ACC112 (cell line): Measurements from ENCODE around the gene SLC25A13.
"Not testable (repeated sequence)": the region's sequence is repeated elsewhere in the genome, so short reads cannot be mapped to it uniquely, and the experiment has no call there.

ENCODE experiments used
- H2AFZ ChIP-seq: fragments of 200-600 bp; sonication (generic); one replicate; pipeline ENCODE4 v1.6.0; 2017; ENCODE audit warnings: antibody characterized with exemption, low read length; ENCODE audit not compliant: unreplicated experiment
- H3K27ac ChIP-seq: fragments of 200-600 bp; sonication (generic); 2 replicates; pipeline ENCODE4 v1.5.1; 2014; ENCODE audit warnings: low read depth, mild to moderate bottlenecking, antibody characterized with exemption, low read length, moderate library complexity
- H3K27me3 ChIP-seq: fragments of 200-600 bp; sonication (generic); 2 replicates; pipeline ENCODE4 v1.6.1; 2014; ENCODE audit warnings: mild to moderate bottlenecking, antibody characterized with exemption, low read length, moderate library complexity, mixed read lengths; ENCODE audit not compliant: insufficient read depth
- H3K36me3 ChIP-seq: fragments of 200-600 bp; sonication (generic); 2 replicates; pipeline ENCODE4 v1.6.1; 2016; ENCODE audit warnings: mild to moderate bottlenecking, antibody characterized with exemption, low read length, moderate library complexity, mixed read lengths; ENCODE audit not compliant: insufficient read depth
- H3K4me1 ChIP-seq: fragments of 200-600 bp; sonication (generic); one replicate; pipeline ENCODE4 v1.6.1; 2016; ENCODE audit warnings: low read length, mixed read lengths; ENCODE audit not compliant: insufficient read depth, unreplicated experiment, control insufficient read depth
- H3K4me3 ChIP-seq: fragments of 200-600 bp; sonication (generic); 2 replicates; pipeline ENCODE4 v1.5.1; 2014; ENCODE audit warnings: mild to moderate bottlenecking, low read depth, low read length
- H3K79me2 ChIP-seq: fragments of 200-600 bp; sonication (generic); one replicate; pipeline ENCODE4 v1.6.0; 2016; ENCODE audit warnings: low read length; ENCODE audit not compliant: control insufficient read depth, unreplicated experiment, insufficient read depth

SLC25A13 gene

GRCh38 chr7:96326752-96327151 is 4.9 kb upstream of the SLC25A13 start:
- not testable (repeated sequence) for H3K27ac ChIP-seq

GRCh38 chr7:96322847-96323461 is 1.1 kb upstream of the SLC25A13 start:
- H3K4me1 ChIP-seq, result peaks cover 7% of the 10 kb centered on the region
- no peak overlapping the region for H3K4me3 ChIP-seq
- peaks cover 29% of the 10 kb centered on the region for H3K79me2 ChIP-seq
- no peak overlapping the region for H2AFZ ChIP-seq
- no peaks in the 10 kb centered on the region for H3K36me3 ChIP-seq
- no peak overlapping the region for H3K27ac ChIP-seq
- no peaks in the 10 kb centered on the region for H3K27me3 ChIP-seq

More at GRCh38 chr7:96326752-96327151, 4.9 kb upstream of the SLC25A13 start:
- H3K79me2 ChIP-seq, H3K36me3 ChIP-seq, H2AFZ ChIP-seq, H3K27me3 ChIP-seq, H3K4me1 ChIP-seq, H3K4me3 ChIP-seq: not testable (repeated sequence)

- peak overlapping the region; percentile 91 for H2AFZ ChIP-seq
- H3K27ac ChIP-seq, result no peak overlapping the region
- H3K4me1 ChIP-seq, result peaks cover 7% of the 10 kb centered on the region
- peaks cover 33% of the 10 kb centered on the region for H3K79me2 ChIP-seq
- no peaks in the 10 kb centered on the region for H3K36me3 ChIP-seq
- H3K27me3 ChIP-seq, result no peaks in the 10 kb centered on the region
- H3K4me3 ChIP-seq, result peak overlapping the region; percentile 90
Measured at GRCh38 chr7:96322373-96322695, 436 bp upstream of the SLC25A13 start.

GRCh38 chr7:96321031-96321657 is 754 bp downstream of the SLC25A13 start:
- H3K79me2 ChIP-seq, result peaks cover 45% of the 10 kb centered on the region
- peak overlapping the region; percentile 72 for H3K27ac ChIP-seq
- peak overlapping the region; percentile 90 for H3K4me3 ChIP-seq
- H3K4me1 ChIP-seq, result peaks cover 7% of the 10 kb centered on the region
- H3K27me3 ChIP-seq, result no peaks in the 10 kb centered on the region
- no peaks in the 10 kb centered on the region for H3K36me3 ChIP-seq
- peak overlapping the region; percentile 91 for H2AFZ ChIP-seq

GRCh38 chr7:96320442-96320841 is 1.5 kb downstream of the SLC25A13 start:
- peaks cover 7% of the 10 kb centered on the region for H3K4me1 ChIP-seq
- H2AFZ ChIP-seq, result no peak overlapping the region
- H3K4me3 ChIP-seq, result peak overlapping the region; percentile 90
- H3K36me3 ChIP-seq, result no peaks in the 10 kb centered on the region
- H3K79me2 ChIP-seq, result peaks cover 46% of the 10 kb centered on the region
- peak overlapping the region; percentile 72 for H3K27ac ChIP-seq
- no peaks in the 10 kb centered on the region for H3K27me3 ChIP-seq

GRCh38 chr7:96319439-96319838 is 2.5 kb downstream of the SLC25A13 start:
- Histone ChIP-seq H3K4me1 (peaks cover 7% of the 10 kb centered on the region), H3K27ac (no peak overlapping the region), H3K4me3 (no peak overlapping the region), H3K79me2 (peaks cover 53% of the 10 kb centered on the region), H3K27me3 (no peaks in the 10 kb centered on the region), H2AFZ (no peak overlapping the region), H3K36me3 (no peaks in the 10 kb centered on the region)

- Histone ChIP-seq H3K79me2 (peaks cover 67% of the 10 kb centered on the region), H3K27ac (no peak overlapping the region), H3K4me1 (peaks cover 9% of the 10 kb centered on the region), H3K4me3 (no peak overlapping the region), H3K27me3 (no peaks in the 10 kb centered on the region), H3K36me3 (no peaks in the 10 kb centered on the region), H2AFZ (no peak overlapping the region)
Measured at GRCh38 chr7:96316949-96317348, 4.9 kb downstream of the SLC25A13 start.

- Histone ChIP-seq H3K4me1 (peaks cover 4% of the 10 kb centered on the region), H3K79me2 (peaks cover 63% of the 10 kb centered on the region), H3K27me3 (no peaks in the 10 kb centered on the region), H3K27ac (no peak overlapping the region), H3K36me3 (no peaks in the 10 kb centered on the region), H3K4me3 (no peak overlapping the region), H2AFZ (no peak overlapping the region)
Measured at GRCh38 chr7:96315125-96315512, 6.8 kb downstream of the SLC25A13 start.

GRCh38 chr7:96314402-96315124 is 7.3 kb downstream of the SLC25A13 start:
- H3K4me3 ChIP-seq, result no peak overlapping the region
- H3K27ac ChIP-seq, result no peak overlapping the region
- no peaks in the 10 kb centered on the region for H3K36me3 ChIP-seq
- peaks cover 58% of the 10 kb centered on the region for H3K79me2 ChIP-seq
- no peaks in the 10 kb centered on the region for H3K27me3 ChIP-seq
- peaks cover 4% of the 10 kb centered on the region for H3K4me1 ChIP-seq
- no peak overlapping the region for H2AFZ ChIP-seq

GRCh38 chr7:96313940-96314339 is 8.0 kb downstream of the SLC25A13 start:
- Histone ChIP-seq H3K79me2 (peaks cover 52% of the 10 kb centered on the region), H2AFZ (no peak overlapping the region), H3K27ac (no peak overlapping the region), H3K4me3 (no peak overlapping the region), H3K4me1 (peaks cover 4% of the 10 kb centered on the region), H3K27me3 (no peaks in the 10 kb centered on the region), H3K36me3 (no peaks in the 10 kb centered on the region)

GRCh38 chr7:96312502-96312901 is 9.4 kb downstream of the SLC25A13 start:
- Histone ChIP-seq H3K36me3 (no peaks in the 10 kb centered on the region), H3K4me3 (no peak overlapping the region), H2AFZ (no peak overlapping the region), H3K27ac (no peak overlapping the region), H3K4me1 (peaks cover 10% of the 10 kb centered on the region), H3K27me3 (no peaks in the 10 kb centered on the region), H3K79me2 (peaks cover 40% of the 10 kb centered on the region)
